HepG2 (cell line): ENCODE measurements around the gene APOA1.

Experiments used
- CEBPB ChIP-seq: IDR thresholded peaks from 2 replicates; pipeline ENCODE4 v1.6.1; 2011; ENCODE audit warnings: low read depth, low read length, improper control_type of control experiment, borderline replicate concordance
- CTCF ChIP-seq: sonication (generic); formaldehyde crosslinking; IDR thresholded peaks from 2 replicates; pipeline ENCODE4 v1.5.0; 2020; ENCODE audit warnings: mild to moderate bottlenecking, missing genetic modification reagents, moderate library complexity
- THAP7 ChIP-seq: sonication (generic); formaldehyde crosslinking; IDR thresholded peaks from 2 replicates; pipeline ENCODE4 v1.8.1; 2023; ENCODE audit warnings: mild to moderate bottlenecking, missing genetic modification reagents
- ZFYVE20 ChIP-seq: sonication (generic); formaldehyde crosslinking; IDR thresholded peaks from 2 replicates; pipeline ENCODE4 v1.8.0; 2023; ENCODE audit warnings: low read depth, mild to moderate bottlenecking, moderate library complexity, missing genetic modification reagents, borderline replicate concordance
- ZKSCAN1 ChIP-seq: fragments of 150-350 bp; IDR thresholded peaks from 2 replicates; pipeline ENCODE4 v1.6.1; 2014; ENCODE audit warnings: low read length
- ZNF317 ChIP-seq: sonication (generic); formaldehyde crosslinking; IDR thresholded peaks from 2 replicates; pipeline ENCODE4 v1.5.0; 2020; ENCODE audit warnings: mild to moderate bottlenecking, missing genetic modification reagents
- ZNF7 ChIP-seq: IDR thresholded peaks from 2 replicates; pipeline ENCODE4 v1.6.1; 2016; ENCODE audit warnings: missing biosample characterization, missing genetic modification reagents

- TF ChIP-seq CEBPB = no peak
- TF ChIP-seq ZNF317 (CRISPR knock-in tag) = no peak
- no peak for TF ChIP-seq ZFYVE20 (CRISPR knock-in tag)
- no peak for TF ChIP-seq ZNF7
- TF ChIP-seq THAP7 (CRISPR knock-in tag) = no peak
- no peak for TF ChIP-seq CTCF
- TF ChIP-seq ZKSCAN1 = no peak
These were observed 44.3 kb downstream of the APOA1 start for GRCh38 chr11:116792869-116793771.
